Neural progenitor cell (in vitro differentiated cells): ENCODE results near the gene RAC2. TPM values are rescaled to one million over a fixed set of nuclear protein-coding genes. Genes with fewer than 3 reads are reported as not detected.
"Not testable (repeated sequence)": the region's sequence is repeated elsewhere in the genome, so short reads cannot be mapped to it uniquely, and the experiment has no call there.

ENCODE experiments used
- DNase-seq: peaks from one replicate; pipeline ENCODE4 v3.0.0-alpha.2; 2016; ENCODE audit warnings: low spot score
- H2AFZ ChIP-seq: fragments of 200-600 bp; sonication (generic); replicated peaks from 2 replicates; pipeline ENCODE4 v1.6.1; 2016; ENCODE audit warnings: antibody characterized with exemption
- H3F3A ChIP-seq: fragments of 200-600 bp; sonication (generic); 2 replicates; pipeline ENCODE4 v1.6.1; 2016; ENCODE audit warnings: antibody characterized with exemption, low read depth
- H3K27ac ChIP-seq: fragments of 200-600 bp; sonication (generic); 2 replicates; pipeline ENCODE4 v1.5.1; 2016; ENCODE audit warnings: mild to moderate bottlenecking
- H3K27me3 ChIP-seq: fragments of 200-600 bp; sonication (generic); 2 replicates; pipeline ENCODE4 v1.6.1; 2016; ENCODE audit warnings: mild to moderate bottlenecking, moderate library complexity
- H3K36me3 ChIP-seq: fragments of 200-600 bp; sonication (generic); 2 replicates; pipeline ENCODE4 v1.5.1; 2016
- H3K4me1 ChIP-seq: fragments of 200-600 bp; sonication (generic); 2 replicates; pipeline ENCODE4 v1.6.1; 2016; ENCODE audit warnings: mixed run types
- H3K4me2 ChIP-seq: fragments of 200-600 bp; sonication (generic); 2 replicates; pipeline ENCODE4 v1.6.1; 2016
- H3K4me3 ChIP-seq: fragments of 200-600 bp; sonication (generic); 2 replicates; pipeline ENCODE4 v1.5.1; 2016
- H3K79me2 ChIP-seq: fragments of 200-600 bp; sonication (generic); 2 replicates; pipeline ENCODE4 v1.6.1; 2016; ENCODE audit warnings: low read depth
- H3K9ac ChIP-seq: fragments of 200-600 bp; sonication (generic); 2 replicates; pipeline ENCODE4 v1.6.1; 2016
- H3K9me3 ChIP-seq: fragments of 200-600 bp; sonication (generic); 2 replicates; pipeline ENCODE4 v1.5.1; 2016; ENCODE audit warnings: low read depth
- H4K20me1 ChIP-seq: fragments of 200-600 bp; sonication (generic); 2 replicates; pipeline ENCODE4 v1.6.1; 2016; ENCODE audit warnings: low read depth
- H3K27ac Mint-ChIP-seq: 3 replicates; pipeline ENCODE4 v1.8.0; 2021; ENCODE audit warnings: mixed read lengths
- H3K27me3 Mint-ChIP-seq: 2 replicates; pipeline ENCODE4 v1.8.0; 2022; ENCODE audit warnings: low read depth, mild to moderate bottlenecking, inconsistent platforms, moderate library complexity, mixed read lengths; ENCODE audit not compliant: insufficient read depth
- H3K36me3 Mint-ChIP-seq: 3 replicates; pipeline ENCODE4 v1.8.0; 2021; ENCODE audit warnings: mixed read lengths
- H3K4me1 Mint-ChIP-seq: 3 replicates; pipeline ENCODE4 v1.8.0; 2021; ENCODE audit warnings: mixed read lengths
- H3K4me3 Mint-ChIP-seq: 3 replicates; pipeline ENCODE4 v1.8.0; 2021; ENCODE audit warnings: mild to moderate bottlenecking, moderate library complexity, mixed read lengths
- H3K9me3 Mint-ChIP-seq: 3 replicates; pipeline ENCODE4 v1.8.0; 2020; ENCODE audit warnings: mixed read lengths
- EZH2 ChIP-seq: fragments of 200-600 bp; sonication (generic); IDR thresholded peaks from 2 replicates; pipeline ENCODE4 v1.6.1; 2017; ENCODE audit warnings: antibody characterized with exemption, mild to moderate bottlenecking, moderate library complexity
- EZH2phosphoT487 ChIP-seq: fragments of 200-600 bp; sonication (generic); IDR thresholded peaks from 2 replicates; pipeline ENCODE4 v1.6.1; 2017; ENCODE audit warnings: antibody characterized with exemption
- total RNA-seq: library from RNA; depleted of rRNA; stranded (reverse); fragments of >200 nt; gene quantifications from 2 replicates; pipeline ENCODE4 v1.2.3, GENCODE V29; 2015; ENCODE audit warnings: low replicate concordance
- TF ChIP-seq, protein P1 (sequence below): fragments of 200-600 bp; sonication (generic); IDR thresholded peaks from 2 replicates; pipeline ENCODE4 v1.5.1; 2017; ENCODE audit warnings: antibody characterized with exemption, mild to moderate bottlenecking

The RAC2 gene
- total RNA-seq, 1 donor from 2014 or later = 1.7 TPM

DNA sequence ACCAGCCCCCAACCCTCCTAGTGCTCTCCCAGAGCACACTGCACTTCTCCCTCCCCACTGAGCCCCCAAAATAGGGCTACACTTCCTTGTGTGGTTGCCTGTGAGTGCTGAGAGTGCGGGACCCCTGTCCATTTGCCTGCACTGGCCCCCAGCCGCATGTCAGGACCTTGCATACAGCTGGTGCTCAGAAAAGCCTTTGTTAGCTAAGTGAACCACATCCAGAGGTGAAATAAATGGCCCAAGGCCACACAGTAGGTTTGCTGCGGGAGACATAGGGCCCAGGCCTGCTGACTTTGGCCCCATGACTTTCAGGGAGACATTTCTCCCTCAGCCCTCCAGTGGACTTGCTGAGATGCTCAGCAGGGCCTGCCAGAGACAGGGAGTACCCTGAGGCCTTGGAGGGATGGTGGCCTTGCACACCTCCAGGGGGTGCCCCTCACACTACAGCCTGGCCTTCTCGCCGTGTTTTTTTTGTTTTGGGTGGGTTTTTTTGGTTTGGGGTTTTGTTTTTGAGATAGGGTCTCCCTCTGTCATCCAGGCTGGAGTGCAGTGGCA is 42.0 kb downstream of the RAC2 start:
- H3K27me3 ChIP-seq = no peaks in the 10 kb centered on the region
- peaks cover 4% of the 10 kb centered on the region for H3K27me3 Mint-ChIP-seq
- no peaks in the 10 kb centered on the region for H3K9me3 ChIP-seq
- TF ChIP-seq EZH2 (no peak), EZH2phosphoT487 (no peak)
- TF ChIP-seq, protein P1, sequence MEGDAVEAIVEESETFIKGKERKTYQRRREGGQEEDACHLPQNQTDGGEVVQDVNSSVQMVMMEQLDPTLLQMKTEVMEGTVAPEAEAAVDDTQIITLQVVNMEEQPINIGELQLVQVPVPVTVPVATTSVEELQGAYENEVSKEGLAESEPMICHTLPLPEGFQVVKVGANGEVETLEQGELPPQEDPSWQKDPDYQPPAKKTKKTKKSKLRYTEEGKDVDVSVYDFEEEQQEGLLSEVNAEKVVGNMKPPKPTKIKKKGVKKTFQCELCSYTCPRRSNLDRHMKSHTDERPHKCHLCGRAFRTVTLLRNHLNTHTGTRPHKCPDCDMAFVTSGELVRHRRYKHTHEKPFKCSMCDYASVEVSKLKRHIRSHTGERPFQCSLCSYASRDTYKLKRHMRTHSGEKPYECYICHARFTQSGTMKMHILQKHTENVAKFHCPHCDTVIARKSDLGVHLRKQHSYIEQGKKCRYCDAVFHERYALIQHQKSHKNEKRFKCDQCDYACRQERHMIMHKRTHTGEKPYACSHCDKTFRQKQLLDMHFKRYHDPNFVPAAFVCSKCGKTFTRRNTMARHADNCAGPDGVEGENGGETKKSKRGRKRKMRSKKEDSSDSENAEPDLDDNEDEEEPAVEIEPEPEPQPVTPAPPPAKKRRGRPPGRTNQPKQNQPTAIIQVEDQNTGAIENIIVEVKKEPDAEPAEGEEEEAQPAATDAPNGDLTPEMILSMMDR = no peak
- H3K36me3 Mint-ChIP-seq = no peaks in the 10 kb centered on the region
- H3K4me1 Mint-ChIP-seq = peaks cover 17% of the 10 kb centered on the region
- no peak overlapping the region for H3K4me2 ChIP-seq
- H3K36me3 ChIP-seq = no peaks in the 10 kb centered on the region
- no peak for DNase-seq
- H4K20me1 ChIP-seq = no peaks in the 10 kb centered on the region
- no peak overlapping the region for H2AFZ ChIP-seq
- H3K9me3 Mint-ChIP-seq = no peaks in the 10 kb centered on the region
- no peak overlapping the region for H3K27ac Mint-ChIP-seq
- H3K9ac ChIP-seq = no peak overlapping the region
- H3F3A ChIP-seq = peaks cover 12% of the 10 kb centered on the region
- no peak overlapping the region for H3K4me3 Mint-ChIP-seq
- no peak overlapping the region for H3K27ac ChIP-seq
- no peaks in the 10 kb centered on the region for H3K4me1 ChIP-seq
- no peak overlapping the region for H3K4me3 ChIP-seq
- H3K79me2 ChIP-seq = no peaks in the 10 kb centered on the region

DNA sequence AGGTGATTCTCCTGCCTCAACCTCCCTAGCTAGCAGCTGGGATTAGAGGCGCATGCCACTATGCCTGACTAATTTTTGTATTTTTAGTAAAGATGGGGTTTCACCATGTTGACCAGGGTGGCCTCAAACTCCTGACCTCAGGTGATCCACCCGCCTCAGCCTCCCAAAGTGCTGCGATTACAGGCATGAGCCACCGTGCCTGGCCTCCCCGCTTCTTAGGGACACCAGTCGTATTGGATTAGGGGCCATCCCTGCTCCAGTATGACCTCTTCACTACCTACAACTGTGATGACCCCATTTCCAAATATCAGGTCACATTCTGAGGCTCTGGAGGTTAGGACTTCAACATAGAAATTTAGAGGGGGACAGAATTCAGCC is 42.6 kb downstream of the RAC2 start:
- not testable (repeated sequence) for H3K36me3 Mint-ChIP-seq, H3K9me3 ChIP-seq, H2AFZ ChIP-seq, H3K4me3 Mint-ChIP-seq, H4K20me1 ChIP-seq, H3K36me3 ChIP-seq, H3K4me1 ChIP-seq, H3K9me3 Mint-ChIP-seq, H3K27ac Mint-ChIP-seq, H3K27me3 Mint-ChIP-seq, H3K4me2 ChIP-seq, H3K4me3 ChIP-seq, H3K27me3 ChIP-seq, H3K79me2 ChIP-seq, DNase-seq, H3K27ac ChIP-seq, H3K9ac ChIP-seq
- H3K4me1 Mint-ChIP-seq = peaks cover 22% of the 10 kb centered on the region
- peaks cover 14% of the 10 kb centered on the region for H3F3A ChIP-seq

DNA sequence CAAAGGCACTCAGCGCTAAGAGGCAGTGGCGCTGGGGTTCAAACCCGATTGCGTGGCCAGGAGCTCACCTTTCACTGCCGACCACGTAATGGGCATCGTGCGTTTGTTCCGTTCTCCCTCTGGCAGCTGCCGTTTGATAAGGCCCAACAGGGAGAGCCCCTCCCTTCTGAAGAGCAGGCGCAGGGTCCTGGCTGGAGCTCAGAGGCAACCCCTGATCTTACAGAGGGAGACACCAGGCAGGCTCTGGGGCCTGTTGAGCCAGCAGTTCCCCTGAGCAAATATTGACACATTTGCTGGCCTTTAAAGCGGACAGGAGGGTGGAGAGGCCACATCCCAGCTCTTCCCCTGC is 44.3 kb downstream of the RAC2 start:
- peaks cover 2% of the 10 kb centered on the region for H3K27me3 Mint-ChIP-seq
- no peaks in the 10 kb centered on the region for H3K36me3 ChIP-seq
- no peak for DNase-seq
- peaks cover 30% of the 10 kb centered on the region for H3K4me1 Mint-ChIP-seq
- H3K27ac ChIP-seq = no peak overlapping the region
- peaks cover under 1% of the 10 kb centered on the region for H3K9me3 Mint-ChIP-seq
- no peaks in the 10 kb centered on the region for H4K20me1 ChIP-seq
- H3K4me2 ChIP-seq = no peak overlapping the region
- no peak overlapping the region for H3K9ac ChIP-seq
- H3K36me3 Mint-ChIP-seq = peaks cover under 1% of the 10 kb centered on the region
- no peaks in the 10 kb centered on the region for H3K9me3 ChIP-seq
- peak overlapping the region; percentile 70 for H2AFZ ChIP-seq
- no peak overlapping the region for H3K4me3 ChIP-seq
- H3F3A ChIP-seq = peaks cover 14% of the 10 kb centered on the region
- H3K79me2 ChIP-seq = no peaks in the 10 kb centered on the region
- no peak overlapping the region for H3K4me3 Mint-ChIP-seq
- H3K4me1 ChIP-seq = no peaks in the 10 kb centered on the region
- H3K27me3 ChIP-seq = no peaks in the 10 kb centered on the region
- TF ChIP-seq EZH2 (no peak), EZH2phosphoT487 (no peak)
- TF ChIP-seq, protein P1 = no peak
- H3K27ac Mint-ChIP-seq = no peak overlapping the region

DNA sequence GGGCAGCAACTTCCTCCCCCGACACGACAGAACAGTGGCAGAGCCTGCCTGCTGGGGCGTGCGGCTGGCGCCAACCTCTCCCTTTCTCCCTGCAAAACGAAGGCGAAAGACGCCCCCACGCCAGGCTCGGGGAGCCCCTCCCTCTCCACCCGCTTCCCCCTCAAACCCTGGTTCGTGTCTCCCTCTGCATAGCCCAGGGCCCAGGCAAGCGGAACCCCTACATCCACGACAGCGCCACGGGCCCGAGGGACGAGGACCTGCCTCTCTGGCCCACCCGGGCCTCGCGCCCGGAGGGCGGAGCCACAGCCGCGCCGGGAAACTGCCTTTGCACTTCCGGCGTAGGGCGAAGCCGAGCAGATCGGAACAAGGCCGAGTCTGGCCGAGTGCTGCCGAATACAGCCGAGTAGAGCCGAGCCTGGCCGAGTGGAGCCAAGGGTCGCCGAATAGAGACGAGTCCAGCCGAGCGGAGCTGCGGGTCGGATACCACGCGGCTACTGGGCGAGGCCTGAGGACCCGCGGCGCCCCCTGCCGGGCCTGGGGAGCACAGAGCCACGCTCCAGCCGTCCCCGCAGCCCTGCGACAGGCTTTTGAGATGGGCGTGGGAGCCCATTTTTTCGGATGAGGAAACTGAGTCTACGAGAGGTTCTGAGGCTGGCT is 44.8 kb downstream of the RAC2 start:
- H3K27ac Mint-ChIP-seq = no peak overlapping the region
- peak overlapping the region; percentile 94 for H3K4me2 ChIP-seq
- no peak for TF ChIP-seq EZH2
- TF ChIP-seq, protein P1 = peak; percentile 86
- H3K9ac ChIP-seq = peak overlapping the region; percentile 49
- no peaks in the 10 kb centered on the region for H3K27me3 ChIP-seq
- H3K4me3 Mint-ChIP-seq = peak overlapping the region; percentile 87
- H3F3A ChIP-seq = peaks cover 14% of the 10 kb centered on the region
- H3K27ac ChIP-seq = peak overlapping the region; percentile 27
- peak; percentile 99 for DNase-seq
- H3K9me3 Mint-ChIP-seq = peaks cover 3% of the 10 kb centered on the region
- no peaks in the 10 kb centered on the region for H3K36me3 ChIP-seq
- H3K36me3 Mint-ChIP-seq = peaks cover 3% of the 10 kb centered on the region
- H3K4me1 ChIP-seq = no peaks in the 10 kb centered on the region
- H4K20me1 ChIP-seq = no peaks in the 10 kb centered on the region
- peaks cover 4% of the 10 kb centered on the region for H3K27me3 Mint-ChIP-seq
- peaks cover 33% of the 10 kb centered on the region for H3K4me1 Mint-ChIP-seq
- H3K9me3 ChIP-seq = no peaks in the 10 kb centered on the region
- peak overlapping the region; percentile 60 for H3K4me3 ChIP-seq
- no peaks in the 10 kb centered on the region for H3K79me2 ChIP-seq
- peak overlapping the region; percentile 70 for H2AFZ ChIP-seq
